Neural cell (in vitro differentiated cells): Measurements from ENCODE around the gene IL10RA. TPM values are rescaled to one million over a fixed set of nuclear protein-coding genes. Genes with fewer than 3 reads are reported as not detected.

Source experiments
- H2AFZ ChIP-seq: fragments of 200-600, 300-800 bp; sonication (generic), shearing (Covaris generic); 2 replicates; pipeline ENCODE4 v1.6.0; 2014; ENCODE audit warnings: low read depth, mild to moderate bottlenecking, antibody characterized with exemption, low read length, moderate library complexity
- H3F3A ChIP-seq: fragments of 200-600 bp; shearing (Covaris generic); 2 replicates; pipeline ENCODE4 v1.6.1; 2016; ENCODE audit warnings: mild to moderate bottlenecking, moderate library complexity, mixed read lengths, antibody characterized with exemption, low read length; ENCODE audit not compliant: insufficient read depth, poor library complexity, severe bottlenecking
- H3K27ac ChIP-seq: fragments of 200-600, 300-800 bp; sonication (generic), shearing (Covaris generic); 2 replicates; pipeline ENCODE4 v1.5.1; 2014; ENCODE audit warnings: mild to moderate bottlenecking, low read length, moderate library complexity
- H3K27me3 ChIP-seq: fragments of 300-800, 200-600 bp; sonication (generic), shearing (Covaris generic); 2 replicates; pipeline ENCODE4 v1.6.0; 2014; ENCODE audit warnings: mild to moderate bottlenecking, low read depth, low read length, moderate library complexity; ENCODE audit not compliant: insufficient read depth
- H3K36me3 ChIP-seq: fragments of 300-800, 200-600 bp; sonication (generic), shearing (Covaris generic); 2 replicates; pipeline ENCODE4 v1.5.1; 2014; ENCODE audit warnings: mild to moderate bottlenecking, antibody characterized with exemption, low read length, moderate library complexity; ENCODE audit not compliant: insufficient read depth
- H3K4me2 ChIP-seq: fragments of 300-800, 200-600 bp; sonication (generic), shearing (Covaris generic); 2 replicates; pipeline ENCODE4 v1.6.0; 2014; ENCODE audit warnings: mild to moderate bottlenecking, low read length
- H3K4me3 ChIP-seq: fragments of 300-800, 200-600 bp; sonication (generic), shearing (Covaris generic); 2 replicates; pipeline ENCODE4 v1.5.1; 2014; ENCODE audit warnings: mild to moderate bottlenecking, low read length, moderate library complexity
- H3K79me2 ChIP-seq: fragments of 200-600 bp; shearing (Covaris generic); replicated peaks from 2 replicates; pipeline ENCODE4 v1.6.0; 2014; ENCODE audit warnings: mild to moderate bottlenecking, low read length, moderate library complexity; ENCODE audit not compliant: insufficient read depth
- H3K9ac ChIP-seq: fragments of 300-800, 200-600 bp; sonication (generic), shearing (Covaris generic); 2 replicates; pipeline ENCODE4 v1.6.1; 2016; ENCODE audit warnings: mild to moderate bottlenecking, low read length, mixed read lengths
- H3K9me2 ChIP-seq: fragments of 200-600 bp; shearing (Covaris generic); 2 replicates; pipeline ENCODE4 v1.6.1; 2016; ENCODE audit warnings: mild to moderate bottlenecking, low read length, mixed read lengths; ENCODE audit not compliant: insufficient read depth
- H3K9me3 ChIP-seq: fragments of 200-600, 300-800 bp; sonication (generic), shearing (Covaris generic); 2 replicates; pipeline ENCODE4 v1.6.1; 2016; ENCODE audit warnings: mild to moderate bottlenecking, mixed run types, low read length, moderate library complexity, mixed read lengths
- H4K20me1 ChIP-seq: fragments of 200-600 bp; shearing (Covaris generic); 2 replicates; pipeline ENCODE4 v1.6.1; 2016; ENCODE audit warnings: mild to moderate bottlenecking, mixed run types; ENCODE audit not compliant: insufficient read depth
- EP300 ChIP-seq: fragments of 450-650 bp; conservative IDR thresholded peaks from 2 replicates; pipeline ENCODE4 v1.6.1; 2014; ENCODE audit warnings: antibody characterized with exemption, mild to moderate bottlenecking, moderate library complexity; ENCODE audit not compliant: poor library complexity, severe bottlenecking
- EZH2 ChIP-seq: fragments of 200-600, 300-800 bp; shearing (Covaris generic), sonication (generic); IDR thresholded peaks from 2 replicates; pipeline ENCODE4 v1.6.1; 2014; ENCODE audit warnings: antibody characterized with exemption, low read length, borderline replicate concordance, mild to moderate bottlenecking; ENCODE audit not compliant: insufficient read depth, poor library complexity, severe bottlenecking
- MXI1 ChIP-seq: fragments of 450-650 bp; conservative IDR thresholded peaks from 2 replicates; pipeline ENCODE4 v1.6.1; 2014; ENCODE audit warnings: antibody characterized with exemption, mild to moderate bottlenecking; ENCODE audit not compliant: poor library complexity, severe bottlenecking
- POLR2AphosphoS5 ChIP-seq: IDR thresholded peaks from 2 replicates; pipeline ENCODE4 v1.6.1; 2012
- RAD21 ChIP-seq: fragments of 450-650 bp; conservative IDR thresholded peaks from 2 replicates; pipeline ENCODE4 v1.6.1; 2014; ENCODE audit warnings: antibody characterized with exemption, mild to moderate bottlenecking, moderate library complexity
- SMC3 ChIP-seq: fragments of 450-650 bp; conservative IDR thresholded peaks from 2 replicates; pipeline ENCODE4 v1.6.1; 2014; ENCODE audit warnings: antibody characterized with exemption, mild to moderate bottlenecking, moderate library complexity; ENCODE audit not compliant: poor library complexity
- TAF1 ChIP-seq: IDR thresholded peaks from 2 replicates; pipeline ENCODE4 v1.6.1; 2012; ENCODE audit warnings: low read depth
- polyA plus RNA-seq: library from polyadenylated mRNA; depleted of rRNA; stranded (reverse); fragments of >200 nt; gene quantifications from 2 replicates; pipeline ENCODE4 v1.2.3, GENCODE V29; 2014
- TF ChIP-seq, protein P1 (sequence below): IDR thresholded peaks from 2 replicates; pipeline ENCODE4 v1.6.1; 2012; ENCODE audit warnings: borderline replicate concordance
- TF ChIP-seq, protein P2 (sequence below): fragments of 450-650 bp; IDR thresholded peaks from 2 replicates; pipeline ENCODE4 v1.5.1; 2014; ENCODE audit warnings: antibody characterized with exemption, mild to moderate bottlenecking, moderate library complexity; ENCODE audit not compliant: poor library complexity, severe bottlenecking

The IL10RA gene
- polyA plus RNA-seq, 1 donor from 2014 or later, result 1.1 TPM

DNA sequence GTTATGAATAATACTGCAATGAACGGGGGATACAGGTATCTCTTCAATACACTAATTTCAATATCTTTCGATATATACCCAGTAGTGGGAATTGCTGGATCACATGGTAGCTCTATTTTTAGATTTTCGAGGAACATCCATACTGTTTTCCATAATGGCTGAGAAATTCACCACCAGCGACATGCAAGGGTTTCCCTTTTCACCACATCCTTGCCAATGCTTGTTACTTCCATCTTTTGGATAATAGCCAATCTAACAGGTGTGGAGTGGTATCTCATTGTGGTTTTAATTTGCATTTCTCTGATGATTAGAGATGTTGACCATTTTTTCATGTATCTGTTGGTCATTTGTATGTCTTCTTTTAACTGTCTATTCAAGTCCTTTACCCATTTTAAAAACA lies 5.9 kb downstream of the IL10RA start:
- H2AFZ ChIP-seq, result no peak overlapping the region
- H4K20me1 ChIP-seq, result no peaks in the 10 kb centered on the region
- no peak overlapping the region for H3K4me2 ChIP-seq
- H3K36me3 ChIP-seq, result no peaks in the 10 kb centered on the region
- no peak overlapping the region for H3K9ac ChIP-seq
- H3F3A ChIP-seq, result no peaks in the 10 kb centered on the region
- H3K27me3 ChIP-seq, result peaks cover 7% of the 10 kb centered on the region
- H3K4me3 ChIP-seq, result no peak overlapping the region
- no peaks in the 10 kb centered on the region for H3K9me3 ChIP-seq
- TF ChIP-seq RAD21, result no peak
- TF ChIP-seq, protein P1, sequence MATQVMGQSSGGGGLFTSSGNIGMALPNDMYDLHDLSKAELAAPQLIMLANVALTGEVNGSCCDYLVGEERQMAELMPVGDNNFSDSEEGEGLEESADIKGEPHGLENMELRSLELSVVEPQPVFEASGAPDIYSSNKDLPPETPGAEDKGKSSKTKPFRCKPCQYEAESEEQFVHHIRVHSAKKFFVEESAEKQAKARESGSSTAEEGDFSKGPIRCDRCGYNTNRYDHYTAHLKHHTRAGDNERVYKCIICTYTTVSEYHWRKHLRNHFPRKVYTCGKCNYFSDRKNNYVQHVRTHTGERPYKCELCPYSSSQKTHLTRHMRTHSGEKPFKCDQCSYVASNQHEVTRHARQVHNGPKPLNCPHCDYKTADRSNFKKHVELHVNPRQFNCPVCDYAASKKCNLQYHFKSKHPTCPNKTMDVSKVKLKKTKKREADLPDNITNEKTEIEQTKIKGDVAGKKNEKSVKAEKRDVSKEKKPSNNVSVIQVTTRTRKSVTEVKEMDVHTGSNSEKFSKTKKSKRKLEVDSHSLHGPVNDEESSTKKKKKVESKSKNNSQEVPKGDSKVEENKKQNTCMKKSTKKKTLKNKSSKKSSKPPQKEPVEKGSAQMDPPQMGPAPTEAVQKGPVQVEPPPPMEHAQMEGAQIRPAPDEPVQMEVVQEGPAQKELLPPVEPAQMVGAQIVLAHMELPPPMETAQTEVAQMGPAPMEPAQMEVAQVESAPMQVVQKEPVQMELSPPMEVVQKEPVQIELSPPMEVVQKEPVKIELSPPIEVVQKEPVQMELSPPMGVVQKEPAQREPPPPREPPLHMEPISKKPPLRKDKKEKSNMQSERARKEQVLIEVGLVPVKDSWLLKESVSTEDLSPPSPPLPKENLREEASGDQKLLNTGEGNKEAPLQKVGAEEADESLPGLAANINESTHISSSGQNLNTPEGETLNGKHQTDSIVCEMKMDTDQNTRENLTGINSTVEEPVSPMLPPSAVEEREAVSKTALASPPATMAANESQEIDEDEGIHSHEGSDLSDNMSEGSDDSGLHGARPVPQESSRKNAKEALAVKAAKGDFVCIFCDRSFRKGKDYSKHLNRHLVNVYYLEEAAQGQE, result no peak
- H3K79me2 ChIP-seq, result no peaks in the 10 kb centered on the region
- H3K9me2 ChIP-seq, result no peaks in the 10 kb centered on the region
- H3K27ac ChIP-seq, result no peak overlapping the region

DNA sequence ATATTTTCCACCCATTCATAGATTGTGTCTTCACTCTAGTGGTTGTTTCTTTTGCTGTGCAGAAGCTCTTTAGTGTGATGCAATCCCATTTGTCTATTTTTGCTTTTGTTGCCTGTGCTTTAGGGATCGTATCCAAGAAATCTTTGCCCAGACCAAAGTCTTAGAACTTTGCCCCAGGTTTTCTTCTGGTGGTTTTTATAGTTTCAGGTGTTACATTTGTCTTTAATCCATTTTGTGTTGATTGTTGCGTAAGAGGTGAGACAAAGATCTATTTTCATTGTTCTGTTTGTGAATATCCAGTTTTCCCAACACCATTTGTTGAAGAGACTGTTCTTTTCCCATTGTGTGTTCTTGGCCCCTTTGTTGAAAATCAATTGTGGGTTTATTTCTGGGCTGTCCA lies 6.4 kb downstream of the IL10RA start:
- Histone ChIP-seq H3K4me3 (no peak overlapping the region), H3K9me3 (no peaks in the 10 kb centered on the region), H3K9me2 (no peaks in the 10 kb centered on the region), H4K20me1 (no peaks in the 10 kb centered on the region), H3K79me2 (no peaks in the 10 kb centered on the region), H3K27me3 (peaks cover 2% of the 10 kb centered on the region), H3K4me2 (no peak overlapping the region), H2AFZ (no peak overlapping the region), H3F3A (no peaks in the 10 kb centered on the region), H3K27ac (no peak overlapping the region), H3K9ac (no peak overlapping the region), H3K36me3 (no peaks in the 10 kb centered on the region)
- TF ChIP-seq RAD21 (no peak), TAF1 (no peak), SMC3 (no peak), EZH2 (no peak), MXI1 (no peak), EP300 (no peak), POLR2AphosphoS5 (no peak)
- TF ChIP-seq, protein P2, sequence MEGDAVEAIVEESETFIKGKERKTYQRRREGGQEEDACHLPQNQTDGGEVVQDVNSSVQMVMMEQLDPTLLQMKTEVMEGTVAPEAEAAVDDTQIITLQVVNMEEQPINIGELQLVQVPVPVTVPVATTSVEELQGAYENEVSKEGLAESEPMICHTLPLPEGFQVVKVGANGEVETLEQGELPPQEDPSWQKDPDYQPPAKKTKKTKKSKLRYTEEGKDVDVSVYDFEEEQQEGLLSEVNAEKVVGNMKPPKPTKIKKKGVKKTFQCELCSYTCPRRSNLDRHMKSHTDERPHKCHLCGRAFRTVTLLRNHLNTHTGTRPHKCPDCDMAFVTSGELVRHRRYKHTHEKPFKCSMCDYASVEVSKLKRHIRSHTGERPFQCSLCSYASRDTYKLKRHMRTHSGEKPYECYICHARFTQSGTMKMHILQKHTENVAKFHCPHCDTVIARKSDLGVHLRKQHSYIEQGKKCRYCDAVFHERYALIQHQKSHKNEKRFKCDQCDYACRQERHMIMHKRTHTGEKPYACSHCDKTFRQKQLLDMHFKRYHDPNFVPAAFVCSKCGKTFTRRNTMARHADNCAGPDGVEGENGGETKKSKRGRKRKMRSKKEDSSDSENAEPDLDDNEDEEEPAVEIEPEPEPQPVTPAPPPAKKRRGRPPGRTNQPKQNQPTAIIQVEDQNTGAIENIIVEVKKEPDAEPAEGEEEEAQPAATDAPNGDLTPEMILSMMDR, result no peak
- TF ChIP-seq, protein P1, result no peak
